Stimulated activated CD4-positive, alpha-beta T cell treated with anti-CD3 and anti-CD28 coated beads, Interleukin-12 subunit alpha, Interleukin-12 subunit beta, amount 100 ng/mL, for 4 hours (primary cell): ENCODE results near the gene AP5B1.
A peak's percentile ranks its signal among the peaks of the same experiment; 100 is the strongest.

Source experiments
- DNase-seq: peaks from one replicate; pipeline ENCODE4 v3.0.0-alpha.2; 2020

Gene AP5B1

DNA sequence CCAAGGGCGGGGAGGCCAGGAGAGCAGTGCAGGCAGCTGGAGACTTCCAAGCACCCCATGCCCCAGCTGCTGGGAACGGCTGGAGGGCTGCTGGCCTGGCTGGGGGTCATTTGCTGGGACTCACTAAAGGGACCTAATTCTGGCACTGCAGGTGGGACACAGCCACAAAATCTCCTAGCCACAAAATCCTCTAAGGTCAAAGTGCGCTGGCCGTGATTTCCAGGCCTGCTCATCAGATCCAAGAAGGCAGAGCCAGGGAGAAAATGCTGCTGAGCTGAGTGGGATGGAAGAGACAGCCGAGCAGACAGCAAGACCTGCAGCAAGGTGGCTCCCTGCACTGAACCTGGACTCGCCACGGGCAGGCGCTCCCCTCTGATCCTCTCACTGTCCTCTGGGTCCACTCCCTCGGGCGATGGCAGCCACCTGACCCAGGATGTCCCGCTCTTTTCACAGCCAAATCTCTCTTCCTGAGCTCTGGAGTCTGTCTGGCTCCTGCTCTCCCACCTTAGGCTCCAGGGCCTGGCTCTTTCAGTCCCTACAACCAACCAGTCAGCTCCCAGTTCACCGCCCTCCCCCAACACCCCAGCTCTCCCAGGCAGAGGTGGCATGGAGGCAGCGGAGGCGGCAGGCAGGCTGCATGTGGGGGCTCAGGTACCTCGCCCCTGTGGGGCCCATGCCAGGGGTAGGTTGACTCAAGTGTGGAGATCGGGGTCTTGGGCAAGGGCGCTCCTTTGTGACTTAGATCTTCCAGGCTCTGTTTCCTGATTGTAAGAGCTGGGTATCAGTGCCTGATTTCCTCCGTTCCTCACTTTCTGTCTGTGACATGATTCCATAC lies 20.6 kb upstream of the AP5B1 start:
- no peak for DNase-seq

DNA sequence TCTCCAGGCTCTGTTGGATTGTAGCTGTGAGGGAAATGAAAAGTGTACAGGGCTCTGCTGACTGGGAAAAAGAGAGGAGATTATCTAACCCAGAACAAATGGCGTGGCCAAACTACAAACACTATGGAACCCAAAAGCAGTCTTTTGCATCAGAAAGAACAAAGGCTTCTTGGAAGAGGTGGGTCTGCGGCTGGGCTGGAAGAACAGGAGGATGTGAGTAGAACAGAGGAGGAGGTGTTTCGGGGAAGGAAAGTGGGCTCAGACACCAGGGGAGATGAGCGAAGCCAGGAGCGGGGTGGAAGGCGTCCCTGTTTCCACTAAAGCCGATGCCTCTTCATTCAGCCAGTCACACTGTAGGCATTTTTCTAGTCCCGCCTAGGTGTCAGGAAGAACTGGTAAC lies 18.1 kb upstream of the AP5B1 start:
- DNase-seq, result no peak

DNA sequence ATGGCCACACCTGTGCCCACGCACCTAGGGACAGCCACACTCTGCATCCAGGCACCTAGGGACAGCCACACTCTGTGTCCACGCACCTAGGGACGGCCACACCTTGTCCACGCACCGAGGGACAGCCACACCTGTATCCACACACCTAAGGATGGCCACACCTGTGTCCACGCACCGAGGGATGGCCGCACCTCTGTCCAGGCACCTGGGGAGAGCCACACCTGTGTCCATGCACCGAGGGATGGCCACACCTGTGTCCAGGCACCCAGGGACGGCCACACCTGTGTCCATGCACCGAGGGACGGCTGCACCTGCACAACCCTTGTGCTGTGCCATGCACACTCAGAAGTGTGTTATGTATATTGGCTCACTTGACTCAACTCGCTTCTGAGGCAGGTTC lies 16.9 kb upstream of the AP5B1 start:
- no peak for DNase-seq

DNA sequence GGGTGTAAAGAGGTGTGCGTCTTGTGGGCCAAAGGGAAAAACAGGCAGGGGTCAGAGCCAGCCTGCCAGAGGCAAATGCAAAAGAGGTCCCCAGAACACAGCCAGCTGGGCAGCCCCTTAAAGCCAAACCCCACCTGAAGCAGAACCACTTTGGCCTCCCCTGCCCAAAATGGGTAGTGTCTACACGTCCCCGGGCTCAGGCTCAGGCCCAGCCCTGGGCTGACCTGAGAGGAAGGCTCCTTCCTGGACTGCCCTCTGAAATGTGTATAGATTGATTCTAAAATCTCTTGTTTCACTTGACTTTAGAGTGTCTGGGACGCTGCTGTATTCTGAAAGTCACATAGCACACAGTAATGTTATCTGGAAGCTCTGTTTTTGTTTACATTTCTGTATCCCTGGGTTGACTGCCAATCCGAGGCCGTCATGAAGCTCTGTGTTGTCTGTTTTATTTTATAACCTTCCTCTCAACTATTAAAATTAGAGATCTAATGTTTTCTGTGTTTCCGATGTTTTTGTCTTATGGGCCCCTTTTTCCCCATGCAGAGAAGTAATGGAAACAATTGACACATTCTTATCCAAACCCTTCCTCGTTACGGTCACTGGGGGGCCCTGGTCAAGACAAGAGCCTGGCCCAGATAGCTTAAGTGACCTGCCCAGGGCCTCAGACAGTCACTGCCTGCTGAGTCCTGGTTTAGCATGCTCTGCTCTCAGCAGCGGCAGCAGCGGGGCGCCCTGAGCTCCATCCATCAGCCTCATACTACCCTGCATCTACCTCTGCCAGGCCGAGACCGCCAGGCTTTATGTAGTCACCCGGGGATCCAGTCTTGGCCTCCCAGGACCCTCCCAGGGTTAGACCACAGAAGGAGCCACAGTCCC lies 16.2 kb upstream of the AP5B1 start:
- no peak for DNase-seq

DNA sequence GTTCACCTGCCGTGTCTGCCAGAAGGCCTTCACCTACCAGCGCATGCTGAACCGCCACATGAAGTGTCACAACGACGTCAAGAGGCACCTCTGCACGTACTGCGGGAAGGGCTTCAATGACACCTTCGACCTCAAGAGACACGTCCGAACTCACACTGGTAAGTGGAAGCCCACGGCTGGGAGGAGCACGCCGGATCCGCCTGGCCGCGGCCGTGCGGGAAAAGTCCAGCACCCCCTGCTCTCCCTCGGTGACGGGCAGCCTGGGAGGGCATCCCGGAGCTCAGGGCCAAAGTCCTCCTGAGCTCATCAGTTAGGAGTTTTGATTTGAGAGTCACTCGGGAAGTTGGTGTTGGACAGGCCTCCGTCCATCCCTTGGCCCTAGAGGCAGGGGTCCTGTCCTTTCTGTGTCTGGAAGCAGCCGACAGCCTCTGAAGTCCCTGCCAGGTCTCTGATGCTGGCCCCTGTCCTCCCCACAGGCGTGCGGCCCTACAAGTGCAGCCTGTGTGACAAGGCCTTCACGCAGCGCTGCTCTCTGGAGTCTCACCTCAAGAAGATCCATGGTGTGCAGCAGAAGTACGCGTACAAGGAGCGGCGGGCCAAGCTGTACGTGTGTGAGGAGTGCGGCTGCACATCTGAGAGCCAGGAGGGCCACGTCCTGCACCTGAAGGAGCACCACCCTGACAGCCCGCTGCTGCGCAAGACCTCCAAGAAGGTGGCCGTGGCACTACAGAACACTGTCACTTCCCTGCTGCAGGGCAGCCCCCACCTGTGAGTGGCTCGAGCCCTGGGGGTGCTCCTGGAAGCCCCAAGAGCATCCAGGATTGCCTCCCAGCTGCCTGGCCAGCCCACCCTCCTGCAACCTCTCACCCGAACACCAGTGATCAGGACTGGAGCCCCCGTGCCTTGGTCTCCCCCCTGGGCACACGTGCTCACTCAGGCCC lies 14.1 kb upstream of the AP5B1 start:
- no peak for DNase-seq

DNA sequence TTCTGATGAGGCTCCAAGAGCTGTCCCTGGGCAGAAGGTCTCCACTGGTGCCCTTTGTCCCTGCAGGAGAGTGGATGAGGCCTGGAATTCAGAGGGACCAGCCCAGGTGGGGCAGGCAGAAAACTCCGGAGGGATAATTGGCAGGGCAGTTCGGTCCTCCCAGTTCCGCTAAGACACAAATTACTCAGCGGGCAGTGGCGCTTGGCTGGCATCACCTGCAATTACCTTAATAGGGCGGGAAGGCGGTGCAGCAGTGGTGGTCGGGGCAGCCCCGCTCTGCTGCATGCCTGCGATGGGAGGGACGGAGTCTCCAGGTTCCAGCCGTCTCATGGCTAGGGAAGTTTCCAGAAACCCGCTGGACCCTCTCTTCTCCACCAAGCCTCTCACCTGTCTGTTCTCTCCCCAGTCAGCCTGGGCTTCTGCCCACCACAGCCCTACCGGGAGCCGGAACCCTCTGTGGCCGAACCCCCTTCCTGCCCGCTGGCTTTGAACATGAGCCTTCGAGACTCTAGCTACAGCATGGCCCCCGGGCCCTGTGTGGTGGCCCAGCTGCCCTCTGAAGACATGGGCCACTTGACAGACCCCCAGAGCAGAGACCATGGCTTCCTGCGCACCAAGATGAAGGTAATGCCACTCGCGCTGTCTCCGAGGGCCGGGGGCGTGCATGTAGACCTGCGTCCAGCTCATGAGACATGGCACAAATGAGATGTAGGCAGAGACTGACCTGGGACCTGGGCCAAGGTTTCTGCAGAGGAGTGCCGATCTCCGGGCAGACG lies 13.0 kb upstream of the AP5B1 start:
- DNase-seq, result no peak

DNA sequence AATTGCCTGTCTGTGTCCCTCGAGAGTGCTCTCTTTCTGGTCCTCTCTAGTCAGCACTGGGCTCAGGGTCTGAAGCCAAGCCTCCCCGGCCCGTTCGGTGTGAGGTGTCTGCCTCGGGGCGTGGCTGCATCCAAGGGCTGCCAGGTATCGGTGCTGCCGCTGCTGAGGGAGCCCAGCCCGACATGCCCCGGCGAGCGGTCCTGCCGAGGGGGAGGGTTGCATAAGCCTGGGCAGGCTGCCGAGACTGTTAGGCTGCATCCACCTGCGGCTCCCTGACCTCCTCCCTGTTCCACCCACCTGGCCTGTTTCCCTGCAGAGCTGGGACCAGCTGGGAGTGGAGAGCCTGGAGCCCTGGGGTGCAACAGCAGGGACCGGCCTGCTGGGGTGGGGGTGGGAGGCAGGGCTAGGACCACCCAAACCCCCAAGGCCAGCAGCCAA lies 12.4 kb upstream of the AP5B1 start:
- DNase-seq, result no peak

DNA sequence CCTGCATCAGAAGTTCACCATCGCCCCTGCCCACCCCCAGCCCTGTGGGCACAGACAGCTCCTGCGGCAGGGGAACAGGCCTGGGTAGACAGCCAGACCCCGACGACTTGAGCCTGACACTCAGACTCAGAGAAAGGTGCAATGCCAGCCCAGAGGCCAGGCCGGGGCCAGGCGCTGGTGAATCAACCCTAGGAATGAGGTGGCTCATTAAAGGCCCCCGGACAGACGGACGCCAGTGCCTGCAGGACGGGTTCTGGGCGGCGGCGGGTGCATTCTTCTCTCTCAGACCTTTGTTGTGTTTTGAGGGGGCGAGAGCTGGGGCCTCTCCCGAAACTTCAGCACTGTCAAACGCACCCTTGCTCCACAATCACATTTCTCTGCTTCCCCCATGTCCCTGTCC lies 11.7 kb upstream of the AP5B1 start:
- no peak for DNase-seq

DNA sequence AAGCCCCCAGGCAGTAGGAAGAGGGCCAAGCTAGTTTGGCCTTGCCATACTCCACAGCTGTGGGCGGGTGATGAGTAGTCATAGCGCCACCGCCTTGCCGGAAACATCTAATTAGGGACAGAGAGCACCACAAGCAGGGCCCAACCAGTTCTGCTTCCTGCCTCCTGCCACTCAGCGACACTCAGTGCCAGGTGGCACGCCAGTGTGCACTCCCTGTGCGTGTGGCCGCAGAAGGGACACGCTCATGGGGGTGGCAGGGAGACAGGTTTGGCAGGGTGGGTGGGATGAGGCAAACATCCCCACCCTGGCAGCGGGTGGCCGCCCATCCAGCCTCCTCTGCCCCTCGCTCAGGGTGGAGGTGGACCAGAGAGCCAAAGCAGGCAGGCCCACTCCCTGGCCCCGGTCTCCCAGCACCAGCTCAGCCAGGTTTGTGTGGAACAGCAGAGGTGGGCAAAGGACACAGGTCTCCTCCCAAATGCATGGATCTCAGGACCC lies 11.0 kb upstream of the AP5B1 start:
- peak; percentile 29 for DNase-seq

DNA sequence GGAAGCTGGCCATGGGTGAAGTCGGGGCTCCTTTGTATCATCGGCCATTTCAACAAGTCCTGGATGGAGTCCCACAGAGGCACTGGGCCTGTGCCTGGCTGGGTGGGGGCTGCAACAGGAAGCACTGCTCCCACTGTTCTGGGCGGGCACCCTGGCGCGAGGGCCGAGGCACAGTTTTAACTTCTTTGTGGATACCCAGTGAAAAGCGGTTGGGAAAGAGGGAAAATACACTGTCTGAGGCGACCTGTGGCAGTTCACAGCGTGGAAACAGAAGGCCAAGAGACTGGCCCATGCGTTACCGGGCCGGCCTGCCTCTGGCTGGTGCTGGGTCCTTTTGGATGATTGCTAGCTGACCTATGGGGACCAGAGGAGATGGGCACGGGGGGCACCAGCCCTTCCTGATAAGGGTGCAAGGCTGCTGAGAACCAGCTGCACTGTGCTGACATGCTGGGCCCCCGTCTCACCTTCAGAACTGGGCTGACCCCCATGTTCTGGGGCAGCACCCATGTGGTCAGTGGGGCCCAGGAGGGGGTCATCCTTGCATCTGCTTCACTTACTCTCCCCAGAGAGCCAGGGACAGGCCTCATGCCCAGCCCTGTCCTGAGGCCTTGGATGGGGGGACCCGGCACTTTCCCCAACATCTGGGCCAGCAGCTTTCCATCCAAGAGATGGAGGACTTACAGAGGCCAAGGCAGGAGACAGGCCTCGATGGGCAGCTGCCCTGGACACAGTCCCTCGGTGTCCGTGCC lies 10.3 kb upstream of the AP5B1 start:
- DNase-seq, result no peak

DNA sequence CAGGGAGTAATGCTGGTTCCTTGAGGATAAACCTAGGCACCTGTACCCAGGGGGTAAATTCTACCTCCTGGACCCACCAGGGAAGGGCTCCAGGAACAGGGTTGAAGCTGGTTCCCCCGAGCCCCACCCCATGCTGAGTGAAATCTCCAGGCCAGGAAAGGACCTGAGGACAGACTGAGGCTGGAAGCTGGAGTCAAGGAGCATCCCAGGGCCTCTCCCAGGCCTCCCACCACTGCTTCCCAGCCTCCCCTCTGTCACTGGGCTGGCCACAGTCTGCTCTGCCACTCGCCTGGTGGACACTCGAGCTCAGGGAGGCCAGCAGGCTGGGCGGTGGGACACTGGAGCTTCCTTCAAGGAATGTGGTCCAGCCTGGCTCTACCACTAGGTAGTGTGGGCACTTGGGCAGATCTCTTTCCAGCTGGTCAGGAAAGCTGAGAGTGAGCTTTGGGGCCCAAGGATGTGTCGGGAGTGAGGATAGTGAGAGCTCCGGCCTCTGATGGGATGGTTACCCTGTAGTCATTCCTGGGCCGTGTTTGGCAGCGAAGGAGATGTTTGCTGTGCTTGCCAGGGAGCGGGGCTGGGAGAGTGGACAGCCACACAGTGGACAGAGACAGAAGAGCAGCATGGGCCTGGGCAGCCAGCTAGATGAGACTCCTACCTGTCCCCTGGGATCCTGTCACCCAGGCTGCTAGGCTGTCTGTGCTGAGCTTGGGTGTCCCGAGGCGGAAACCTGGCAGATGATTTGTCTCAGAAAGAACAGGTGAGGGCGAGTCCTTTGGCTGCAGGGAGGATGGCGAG lies 9.5 kb upstream of the AP5B1 start:
- DNase-seq, result no peak

DNA sequence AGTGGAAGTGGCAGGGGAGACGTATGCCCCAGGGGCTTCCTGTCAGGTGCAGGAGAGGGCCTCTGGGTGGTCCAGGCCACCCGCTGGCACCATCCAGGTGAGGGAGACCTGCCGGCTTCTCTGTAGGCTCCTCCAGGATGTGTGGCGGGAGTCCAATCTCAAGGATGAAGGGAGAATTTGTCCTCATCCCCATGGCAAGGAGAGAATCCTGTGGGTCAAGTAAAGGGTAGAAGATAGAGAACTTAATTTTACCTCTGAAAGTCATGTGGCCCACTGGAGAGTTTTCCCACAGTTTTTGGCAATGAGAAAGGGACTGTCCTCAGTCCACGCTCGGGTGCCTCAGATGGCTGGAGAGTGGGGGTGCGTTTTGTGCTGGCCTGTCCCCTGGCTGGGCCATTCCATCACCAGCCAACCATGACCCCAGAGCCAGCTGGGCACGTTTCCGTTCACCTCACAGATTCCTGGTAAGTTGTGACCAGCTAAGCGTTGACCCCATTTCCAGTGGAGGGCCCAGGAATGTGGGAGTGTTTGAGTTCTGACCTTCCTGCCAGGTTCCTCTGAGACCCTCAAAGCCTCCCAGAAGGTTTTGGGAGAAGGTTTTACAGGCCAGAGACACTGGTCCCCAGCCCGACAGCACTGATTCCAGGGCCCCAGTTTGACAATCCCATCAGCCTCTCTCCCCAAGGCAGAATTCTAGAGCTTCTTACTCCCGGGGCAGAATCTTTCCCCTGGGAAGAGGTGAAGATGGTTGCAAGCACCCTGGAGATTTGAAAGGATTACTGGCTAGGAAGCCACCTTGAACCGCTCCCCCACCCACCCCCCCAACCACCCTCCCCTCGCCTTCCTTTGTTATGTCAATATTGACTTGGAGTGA lies 8.7 kb upstream of the AP5B1 start:
- no peak for DNase-seq

DNA sequence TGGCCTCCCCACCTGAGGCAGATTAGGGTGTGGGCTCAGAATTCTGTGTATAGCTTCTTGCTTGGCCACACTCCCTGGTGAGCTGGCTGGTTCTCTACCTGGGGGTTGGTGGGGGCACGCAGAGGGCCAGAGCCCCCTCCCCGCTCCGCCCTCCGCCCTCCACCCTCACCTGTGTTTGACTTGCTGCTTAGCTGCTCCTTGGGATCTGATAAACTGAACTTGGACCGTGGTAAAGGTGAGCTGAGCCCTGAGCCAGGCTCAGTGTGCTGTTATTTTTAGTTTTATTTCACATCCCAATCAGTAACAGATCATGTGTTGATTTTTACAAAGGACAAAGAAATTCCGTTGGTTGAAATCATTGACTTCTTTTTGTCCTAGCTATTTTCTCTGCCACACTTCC lies 8.0 kb upstream of the AP5B1 start:
- DNase-seq, result no peak

DNA sequence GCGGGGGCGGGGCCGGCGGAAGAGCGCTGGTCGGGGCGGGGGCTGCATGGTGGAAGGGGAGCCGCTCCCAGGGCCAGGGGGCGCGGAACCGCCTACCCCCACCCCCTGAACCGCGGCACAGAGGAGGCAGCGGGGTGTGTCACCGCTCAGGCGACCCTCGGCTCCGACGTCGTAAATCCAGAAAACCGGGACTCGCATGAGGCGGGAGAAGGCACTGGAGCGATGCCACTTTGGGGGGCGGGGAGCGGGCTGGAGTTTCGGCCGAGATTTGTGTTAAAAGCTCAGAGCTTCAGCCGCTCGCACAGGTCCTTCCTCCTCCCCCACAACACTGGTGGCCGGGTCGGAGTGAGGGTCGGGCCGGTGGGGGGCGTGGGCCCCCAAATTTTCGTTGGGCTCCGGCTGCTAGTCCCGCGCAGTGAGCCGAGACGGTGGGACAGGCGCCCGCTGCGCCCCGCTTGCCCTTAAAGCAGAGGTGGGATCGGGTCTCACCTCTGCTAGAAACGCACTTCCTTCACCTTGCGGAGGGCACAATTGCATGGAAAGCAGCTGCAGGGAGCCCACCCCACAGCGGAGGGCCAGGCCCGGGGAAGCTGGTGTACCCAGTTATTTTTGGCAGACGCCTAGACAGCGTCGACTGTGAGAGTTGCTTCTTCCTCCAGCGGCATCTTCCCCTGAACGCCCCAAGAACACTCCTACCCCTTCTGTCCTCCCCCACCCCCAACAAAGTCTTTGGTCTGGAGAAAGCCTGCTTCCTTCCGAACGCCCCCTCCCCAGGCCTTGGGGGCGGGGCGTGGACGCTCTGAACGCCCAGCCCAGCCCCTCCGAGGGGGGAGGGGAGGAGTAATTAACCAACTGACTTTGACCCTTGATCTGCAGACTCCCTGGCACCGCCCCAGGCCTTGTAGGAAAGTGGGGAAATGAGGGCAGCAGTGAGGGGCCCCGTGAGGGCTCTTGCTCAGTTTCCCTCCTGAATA lies 7.2 kb upstream of the AP5B1 start:
- DNase-seq, result no peak

DNA sequence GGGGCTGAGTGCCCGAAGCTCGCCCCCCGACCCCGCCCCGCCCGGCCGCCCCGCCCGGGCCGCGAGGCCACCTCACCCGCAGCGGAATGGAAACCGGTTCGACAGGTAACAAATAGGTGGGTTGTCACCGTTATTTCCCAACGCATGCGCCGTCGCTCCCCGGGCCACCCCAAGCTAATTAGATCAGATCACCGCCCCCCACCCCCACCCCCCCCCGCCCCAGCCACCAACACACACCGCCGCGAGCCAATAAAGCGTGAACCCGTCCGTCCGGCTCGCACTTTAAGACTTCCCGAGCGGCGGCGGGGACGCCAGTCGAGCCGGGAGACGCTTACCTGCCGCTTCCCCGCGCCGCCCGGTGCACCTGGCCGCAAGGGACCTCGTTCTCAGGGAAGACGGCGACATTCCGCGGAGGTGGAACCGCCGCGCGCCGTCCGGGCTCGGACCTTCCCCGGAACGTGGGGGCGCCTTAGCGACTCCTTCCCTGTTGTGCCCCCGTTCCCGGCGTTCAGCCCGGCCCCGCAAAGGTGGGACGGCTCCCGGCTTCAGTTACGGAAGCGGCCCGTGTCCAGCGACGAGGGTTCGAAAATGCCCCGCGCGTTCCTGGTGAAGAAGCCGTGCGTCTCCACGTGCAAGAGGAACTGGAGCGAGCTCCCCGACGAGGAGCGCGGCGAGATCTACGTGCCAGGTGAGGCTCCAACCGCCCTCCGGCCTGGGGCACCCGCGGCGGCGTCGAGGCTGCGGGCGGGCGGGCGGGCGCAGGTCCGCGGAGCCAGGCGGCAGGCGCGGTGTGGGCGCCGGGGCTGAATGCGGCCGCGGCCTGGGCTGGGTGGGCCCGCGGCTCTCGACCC lies 6.2 kb upstream of the AP5B1 start, which contains the start of gene OVOL1:
Gene OVOL1 (plus strand): TSS at position 278 of the 851 bp plus-strand sequence. CDS start 311 bp downstream, at position 589.
- DNase-seq, result peak; percentile 21

DNA sequence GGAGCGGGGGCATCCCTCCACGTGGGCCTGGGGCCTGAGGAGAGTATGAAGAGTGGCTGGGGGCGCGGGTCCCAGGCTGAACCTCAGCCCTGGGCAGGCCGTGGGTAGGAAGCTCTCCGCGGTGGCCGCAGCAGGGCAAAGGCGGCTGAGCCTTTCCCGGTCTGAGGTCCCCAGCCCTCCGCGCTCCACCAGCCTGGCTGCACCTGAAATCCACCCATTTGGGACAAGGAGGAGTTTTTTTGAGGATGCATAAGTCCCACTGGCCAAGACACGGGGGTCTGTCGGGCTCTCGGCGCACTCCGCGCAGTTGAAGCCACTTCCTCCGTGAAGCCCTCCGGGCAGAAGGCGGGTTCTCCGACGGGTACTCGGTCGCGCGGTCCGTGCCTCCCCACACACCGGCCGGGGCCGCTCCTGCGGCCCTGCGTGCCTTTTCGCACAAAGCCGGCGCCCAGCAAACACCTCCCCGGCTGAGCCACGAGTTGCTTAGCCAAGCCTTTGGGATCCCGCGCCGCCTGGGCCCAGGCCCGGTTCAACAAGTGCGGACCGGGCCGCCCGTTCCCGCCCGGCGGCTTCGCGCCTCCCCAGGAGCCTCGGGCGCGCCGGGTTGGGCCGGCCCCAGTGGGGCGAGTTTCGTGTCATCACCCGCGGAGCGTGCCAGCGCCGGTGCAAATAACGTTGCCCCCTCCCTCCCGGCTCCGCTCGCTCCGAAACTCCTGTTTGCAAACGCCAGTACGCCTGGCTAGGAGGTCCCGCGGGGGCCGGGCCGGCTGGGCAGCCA lies 5.4 kb upstream of the AP5B1 start:
- peak; percentile 17 for DNase-seq
